Testis (tissue), 5 donors: ENCODE data around the gene HSF4. TPM values are rescaled to one million over a fixed set of nuclear protein-coding genes. Genes with fewer than 3 reads are reported as not detected.
A peak's percentile ranks its signal among the peaks of the same experiment; 100 is the strongest.

Experiments
- DNase-seq: peaks from one replicate; pipeline ENCODE4 v3.0.0-alpha.2; 2019
- H3K27ac ChIP-seq, 2 donors: fragments of 200-600 bp; sonication (generic); one replicate each; pipeline ENCODE4 v1.5.1; 2019
- H3K27me3 ChIP-seq: fragments of 200-600 bp; sonication (generic); one replicate; pipeline ENCODE4 v1.5.1; 2019
- H3K36me3 ChIP-seq: fragments of 200-600 bp; sonication (generic); one replicate; pipeline ENCODE4 v1.5.1; 2017; ENCODE audit warnings: low read depth; ENCODE audit errors: missing control alignments
- H3K4me1 ChIP-seq: fragments of 200-600 bp; sonication (generic); one replicate; pipeline ENCODE4 v1.5.1; 2019
- H3K4me3 ChIP-seq, 2 donors: fragments of 200-600 bp; sonication (generic); one replicate each; pipeline ENCODE4 v1.5.1; 2017 to 2019
- H3K9me3 ChIP-seq: fragments of 200-600 bp; sonication (generic); one replicate; pipeline ENCODE4 v1.5.1; 2017
- CTCF ChIP-seq, 3 experiments: fragments of 450-650 bp in 2 of 3; fragments of 200-600 bp in 1 of 3; sonication (generic) in 1 of 3; IDR thresholded peaks; one replicate each; pipeline ENCODE4 v1.5.1; 2016 to 2019; ENCODE audit warnings: antibody characterized with exemption in 3 of 3, mild to moderate bottlenecking in 2 of 3, moderate library complexity in 1 of 3
- POLR2A ChIP-seq: fragments of 450-650 bp; IDR thresholded peaks from one replicate; pipeline ENCODE4 v1.6.1; 2017; ENCODE audit warnings: antibody characterized with exemption, mild to moderate bottlenecking, moderate library complexity
- WGBS, 2 donors: methylation state at CpG; one replicate each; pipeline ENCODE4 v1.1.5; 2018; 5-methylcytosine and 5-hydroxymethylcytosine counted together
- intact Hi-C: fragments of 100-400 bp; cut with DNase I; formaldehyde crosslinking; loops from one replicate; pipeline ENCODE4 v1.15.1; 2023; ENCODE audit warnings: low total_unique reads
- long read RNA-seq, 2 donors: transcript quantifications; one replicate each; lab custom pipeline, GENCODE V29; 2026
- polyA plus RNA-seq: library from polyadenylated mRNA; stranded (reverse); fragments of 350-450 nt; fragmentation: Illumina TruSeq; extraction: RNeasy Lipid Tissue Mini Kit (QIAGEN cat#74804); gene quantifications from one replicate; pipeline ENCODE4 v1.2.3, GENCODE V29; 2014; ENCODE audit warnings: low read depth, low replicate concordance; ENCODE audit not compliant: insufficient read depth
- total RNA-seq, 2 donors: library from RNA; depleted of rRNA; stranded (reverse); fragments of >200 nt; gene quantifications; one replicate each; pipeline ENCODE4 v1.2.3, GENCODE V29; 2016

The HSF4 gene
- total RNA-seq (10 to 100 TPM; 63.4 to 78.3 TPM), polyA plus RNA-seq (20.2 TPM)
- long read RNA-seq, donor 1: 0 reads
- long read RNA-seq, donor 2: 0 reads

- no peaks in the 10 kb centered on the region for H3K36me3 ChIP-seq
- no peaks in the 10 kb centered on the region for H3K27me3 ChIP-seq
- no peaks in the 10 kb centered on the region for H3K9me3 ChIP-seq
- 0 to 3% methylated on average over 6 to 37 of the region's 41 CpGs for WGBS, 2 donors
- H3K4me1 ChIP-seq: peaks cover 20% of the 10 kb centered on the region
- intact Hi-C loops: no loop called here
- TF ChIP-seq POLR2A (no peak), CTCF (IDR thresholded peaks at IDR 0.05) (no peak)
- H3K27ac ChIP-seq: peak within 1 kb of the TSS; percentile 80 to 82
- H3K4me3 ChIP-seq: peak within 1 kb of the TSS; percentile 33 to 55
- peak; percentile 64 for DNase-seq
Observed at GRCh38 chr16:67164599-67165061, at the start of gene HSF4. Gene HSF4, plus strand, starts transcription at chr16:67164745. Its CDS starts 67 bp downstream, at chr16:67164812.

- no peak for TF ChIP-seq POLR2A
- 86 to 88% methylated on average over 2 of the region's 2 CpGs for WGBS, 2 donors
- no peak for DNase-seq
- no peaks in the 10 kb centered on the region for H3K36me3 ChIP-seq
- no peak overlapping the region for H3K27ac ChIP-seq
- no peak overlapping the region for H3K4me3 ChIP-seq
- intact Hi-C loops: no loop called here
- H3K4me1 ChIP-seq: peaks cover 24% of the 10 kb centered on the region
- H3K9me3 ChIP-seq: no peaks in the 10 kb centered on the region
- H3K27me3 ChIP-seq: no peaks in the 10 kb centered on the region
Observed at GRCh38 chr16:67114793-67115192, 49.8 kb upstream of the HSF4 start.

- Histone ChIP-seq H3K4me1 (peaks cover 23% of the 10 kb centered on the region), H3K27ac (no peak overlapping the region), H3K9me3 (no peaks in the 10 kb centered on the region), H3K36me3 (no peaks in the 10 kb centered on the region), H3K27me3 (no peaks in the 10 kb centered on the region), H3K4me3 (no peak overlapping the region)
- DNase-seq: no peak
- TF ChIP-seq POLR2A: no peak
- TF ChIP-seq CTCF (IDR thresholded peaks at IDR 0.05): no peak
- intact Hi-C loops: no loop called here
- 86 to 92% methylated on average over 6 to 7 of the region's 7 CpGs for WGBS, 2 donors
Observed at GRCh38 chr16:67115639-67116038, 48.9 kb upstream of the HSF4 start.

- no peak for DNase-seq
- no peaks in the 10 kb centered on the region for H3K36me3 ChIP-seq
- intact Hi-C loops: no loop called here
- no peak overlapping the region for H3K4me3 ChIP-seq
- 81 to 84% methylated on average over 13 of the region's 13 CpGs for WGBS, 2 donors
- H3K27me3 ChIP-seq: no peaks in the 10 kb centered on the region
- peaks cover 13% of the 10 kb centered on the region for H3K4me1 ChIP-seq
- TF ChIP-seq POLR2A: no peak
- no peak for TF ChIP-seq CTCF (IDR thresholded peaks at IDR 0.05)
- no peak overlapping the region for H3K27ac ChIP-seq
- H3K9me3 ChIP-seq: no peaks in the 10 kb centered on the region
Observed at GRCh38 chr16:67116388-67117311, 47.9 kb upstream of the HSF4 start.

- H3K4me3 ChIP-seq: no peak overlapping the region
- 97 to 98% methylated on average over 9 of the region's 9 CpGs for WGBS, 2 donors
- no peak overlapping the region for H3K27ac ChIP-seq
- H3K27me3 ChIP-seq: no peaks in the 10 kb centered on the region
- H3K36me3 ChIP-seq: no peaks in the 10 kb centered on the region
- no peak for DNase-seq
- intact Hi-C loops: no loop called here
- H3K9me3 ChIP-seq: no peaks in the 10 kb centered on the region
- no peak for TF ChIP-seq CTCF (IDR thresholded peaks at IDR 0.05)
- TF ChIP-seq POLR2A: no peak
- peaks cover 3% of the 10 kb centered on the region for H3K4me1 ChIP-seq
Observed at GRCh38 chr16:67117716-67118115, 46.8 kb upstream of the HSF4 start.
